Adrenal gland (tissue), 5 donors: ENCODE measurements around the gene LRBA.

Source experiments
- POLR2A ChIP-seq, 2 donors: fragments of 450-650 bp; IDR thresholded peaks; one replicate each; pipeline ENCODE4 v1.6.1; 2017; ENCODE audit warnings: antibody characterized with exemption in 2 of 2, mild to moderate bottlenecking in 2 of 2, moderate library complexity in 1 of 2
- TF ChIP-seq, protein P1 (sequence below), 6 experiments: fragments of 450-650 bp in 4 of 6; fragments of 200-600 bp in 2 of 6; sonication (generic) in 1 of 6; IDR thresholded peaks; 1 replicate in 5 of 6; 2 replicates in 1 of 6; pipeline versions ENCODE4 v1.5.1 to v1.8.0; 2016 to 2021; ENCODE audit warnings: antibody characterized with exemption in 6 of 6, mild to moderate bottlenecking in 2 of 6, moderate library complexity in 1 of 6
- donor health status: DM: no; HTN: no; CAD: no.

DNA sequence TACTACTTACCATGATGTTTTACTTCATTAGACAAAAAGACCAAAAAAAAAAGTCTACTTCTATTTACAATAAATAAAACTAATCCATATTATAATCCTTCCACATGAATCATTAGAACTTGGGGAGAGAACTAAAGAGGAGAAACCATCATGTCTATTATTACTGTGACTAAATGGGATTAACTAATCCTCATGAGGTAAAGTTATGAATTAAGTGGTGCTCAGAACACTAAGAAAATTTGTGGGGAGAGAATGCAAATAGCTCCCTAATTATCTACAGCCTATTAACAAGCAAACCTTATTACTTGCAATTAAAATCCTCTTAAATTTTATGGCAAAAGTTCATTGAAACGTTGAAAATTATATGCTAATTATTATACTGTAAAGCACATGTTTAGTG, 364.3 kb downstream of the LRBA start:
- TF ChIP-seq, protein P1, sequence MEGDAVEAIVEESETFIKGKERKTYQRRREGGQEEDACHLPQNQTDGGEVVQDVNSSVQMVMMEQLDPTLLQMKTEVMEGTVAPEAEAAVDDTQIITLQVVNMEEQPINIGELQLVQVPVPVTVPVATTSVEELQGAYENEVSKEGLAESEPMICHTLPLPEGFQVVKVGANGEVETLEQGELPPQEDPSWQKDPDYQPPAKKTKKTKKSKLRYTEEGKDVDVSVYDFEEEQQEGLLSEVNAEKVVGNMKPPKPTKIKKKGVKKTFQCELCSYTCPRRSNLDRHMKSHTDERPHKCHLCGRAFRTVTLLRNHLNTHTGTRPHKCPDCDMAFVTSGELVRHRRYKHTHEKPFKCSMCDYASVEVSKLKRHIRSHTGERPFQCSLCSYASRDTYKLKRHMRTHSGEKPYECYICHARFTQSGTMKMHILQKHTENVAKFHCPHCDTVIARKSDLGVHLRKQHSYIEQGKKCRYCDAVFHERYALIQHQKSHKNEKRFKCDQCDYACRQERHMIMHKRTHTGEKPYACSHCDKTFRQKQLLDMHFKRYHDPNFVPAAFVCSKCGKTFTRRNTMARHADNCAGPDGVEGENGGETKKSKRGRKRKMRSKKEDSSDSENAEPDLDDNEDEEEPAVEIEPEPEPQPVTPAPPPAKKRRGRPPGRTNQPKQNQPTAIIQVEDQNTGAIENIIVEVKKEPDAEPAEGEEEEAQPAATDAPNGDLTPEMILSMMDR (IDR thresholded peaks at IDR 0.05): no peak
- TF ChIP-seq POLR2A (IDR thresholded peaks at IDR 0.05): no peak
